HG03095 (cell line): Measurements from ENCODE around the gene GPR183.

Experiments used
- ATAC-seq: cut with Tn5 transposase; IDR thresholded peaks from one replicate; pipeline ENCODE4 v1.9.1; 2021; ENCODE audit warnings: moderate library complexity; ENCODE audit not compliant: unreplicated experiment

GPR183 gene

GRCh38 chr13:99296398-99296797 lies 10.8 kb downstream of the GPR183 start:
- ATAC-seq, result peak; percentile 65

GRCh38 chr13:99295488-99296252 lies 11.5 kb downstream of the GPR183 start:
- no peak for ATAC-seq

DNA sequence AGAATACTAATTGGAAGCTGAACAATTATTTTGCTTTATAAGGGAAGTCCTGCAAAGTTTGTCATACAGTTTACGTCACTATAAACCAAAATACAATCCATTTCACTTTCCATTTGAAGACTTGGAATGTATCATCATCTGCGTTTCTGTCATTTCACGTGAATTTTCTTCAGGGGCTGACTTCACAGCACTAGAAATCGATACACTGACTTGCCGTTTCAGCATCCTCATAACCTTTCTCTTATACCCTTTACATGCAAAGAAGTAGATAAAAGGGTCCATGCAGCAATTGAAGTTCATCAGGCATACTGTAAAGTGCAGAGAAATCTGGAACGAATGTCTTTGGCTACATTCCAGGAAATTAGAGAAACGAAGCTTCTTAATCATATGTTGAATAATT lies 12.2 kb downstream of the GPR183 start:
- ATAC-seq, result no peak

DNA sequence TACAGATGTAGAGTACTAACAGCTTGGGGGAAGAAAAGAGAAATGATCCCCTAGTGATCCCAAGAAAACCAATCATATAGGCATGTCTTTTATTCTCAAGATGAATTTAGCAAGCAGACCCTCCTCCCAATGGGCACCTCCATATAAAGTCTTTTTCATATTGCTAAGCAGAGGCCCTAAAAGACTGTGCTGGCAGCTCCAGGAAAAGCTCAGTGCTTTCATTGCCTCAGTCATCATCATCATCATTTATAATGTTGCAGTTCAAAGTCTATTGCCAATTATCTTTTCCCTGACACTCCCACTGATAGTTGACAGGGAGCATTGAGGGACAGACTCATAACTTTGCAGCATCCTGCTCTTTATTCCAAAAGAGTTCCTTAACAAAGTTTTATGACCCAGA lies 13.0 kb downstream of the GPR183 start:
- ATAC-seq, result no peak

- ATAC-seq, result no peak
These were observed 14.0 kb downstream of the GPR183 start for GRCh38 chr13:99293178-99293577.

GRCh38 chr13:99290894-99291293 lies 16.3 kb downstream of the GPR183 start:
- ATAC-seq, result no peak

DNA sequence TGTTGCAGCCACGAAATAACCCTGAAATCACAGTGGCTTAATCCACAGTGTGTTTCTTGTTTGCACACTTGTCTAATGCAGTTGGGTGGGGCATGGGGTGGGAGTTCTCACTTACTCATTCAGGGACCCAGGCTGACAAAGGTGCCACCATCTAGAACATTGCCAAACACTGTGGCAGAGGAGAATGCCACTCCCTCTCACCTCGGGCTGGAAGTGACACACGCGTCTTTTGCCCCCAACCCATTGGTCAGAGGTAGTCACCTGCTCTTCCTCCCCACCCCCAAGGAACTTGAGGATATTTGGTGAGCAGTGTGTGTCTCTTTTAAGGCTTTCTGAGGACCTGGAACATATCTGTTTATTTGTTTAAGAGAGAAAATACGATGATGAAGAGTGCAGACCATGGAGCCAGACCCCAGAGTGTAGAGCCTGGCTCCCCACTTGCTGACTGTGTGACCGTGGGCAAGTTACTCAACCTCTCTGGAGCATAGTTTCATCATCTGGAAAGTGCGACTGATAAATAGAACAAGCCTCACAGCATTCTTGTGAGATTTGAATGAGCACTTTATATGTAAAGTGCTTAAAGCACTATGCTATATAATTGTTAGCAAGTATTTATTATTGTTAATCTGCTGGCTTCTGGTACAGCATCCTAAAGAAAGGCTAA lies 17.4 kb downstream of the GPR183 start:
- ATAC-seq, result no peak

DNA sequence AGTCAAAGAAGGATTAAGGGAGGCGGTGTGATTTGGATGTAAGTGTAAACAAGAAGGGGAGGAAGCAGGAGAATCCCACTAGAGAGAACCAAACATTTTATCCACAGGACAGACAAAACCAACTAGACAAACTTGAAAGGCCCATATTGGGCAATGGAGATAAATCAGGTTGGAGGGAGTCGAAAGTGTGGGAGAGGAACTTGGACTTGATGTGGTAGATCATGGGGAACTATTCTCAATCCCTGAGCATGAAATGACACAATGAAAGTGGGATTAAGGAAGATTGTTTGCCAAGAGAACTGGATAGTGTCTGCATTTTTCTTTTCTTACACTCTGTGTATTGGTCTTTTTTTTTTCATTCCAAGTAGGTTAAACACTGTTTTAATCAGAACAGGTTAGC lies 17.9 kb downstream of the GPR183 start:
- ATAC-seq, result no peak

- peak; percentile 77 for ATAC-seq
These were observed 19.1 kb downstream of the GPR183 start for GRCh38 chr13:99288089-99288488.

DNA sequence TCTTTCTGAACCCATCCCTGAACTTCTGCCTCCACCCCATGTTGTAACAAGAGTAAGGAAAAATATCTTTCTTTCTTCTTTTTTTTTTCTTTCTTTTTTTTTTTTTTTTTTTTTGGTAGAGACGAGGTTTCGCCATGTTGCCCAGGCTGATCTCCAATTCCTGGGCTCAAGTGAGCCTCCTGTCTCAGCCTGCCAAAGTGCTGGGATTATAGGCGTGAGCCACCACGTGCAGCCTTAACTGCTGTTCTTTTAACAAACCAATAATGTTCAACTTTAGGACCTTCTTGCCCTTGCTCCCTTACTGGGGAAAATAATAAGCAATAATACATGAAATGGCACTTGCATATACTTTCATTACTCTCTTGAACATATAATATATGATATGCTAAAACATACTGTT lies 19.6 kb downstream of the GPR183 start:
- ATAC-seq, result no peak

DNA sequence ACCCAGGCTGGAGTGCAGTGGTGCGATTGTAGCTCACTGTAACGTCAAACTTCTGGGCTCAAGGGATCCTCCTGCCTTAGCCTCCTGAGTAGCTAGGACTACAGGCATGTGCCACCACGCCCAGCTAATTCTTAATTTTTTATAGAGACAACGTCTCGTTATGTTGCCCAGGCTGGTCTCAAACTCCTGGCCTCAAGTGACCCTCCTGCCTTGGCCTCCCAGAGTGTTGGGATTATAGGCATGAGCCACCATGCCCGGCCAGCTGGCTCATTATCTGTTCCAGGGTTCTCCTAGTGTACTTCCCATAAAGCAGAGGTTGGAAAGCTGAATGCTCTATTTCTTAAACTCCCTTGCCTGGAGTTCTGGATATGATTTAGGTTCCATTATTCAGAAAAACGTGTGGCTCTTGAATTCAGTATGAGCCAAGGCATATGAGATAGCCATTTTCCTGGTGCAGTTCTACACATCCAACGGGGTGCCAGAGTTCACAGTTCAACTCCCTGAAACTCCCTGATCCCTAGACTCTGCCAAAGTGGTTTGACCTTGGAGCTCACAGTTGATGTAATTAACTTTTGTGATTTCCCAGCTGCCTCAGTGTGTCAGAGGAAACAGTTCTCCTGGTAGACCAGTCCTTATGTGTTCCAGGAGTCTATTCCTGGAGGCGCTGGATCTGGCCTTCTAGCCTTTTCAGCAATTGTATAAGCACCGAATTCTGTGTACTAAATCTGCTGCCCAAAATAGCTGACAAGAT lies 21.6 kb downstream of the GPR183 start:
- ATAC-seq, result no peak

- ATAC-seq, result peak; percentile 59
These were observed 24.7 kb downstream of the GPR183 start for GRCh38 chr13:99282264-99283231.

GRCh38 chr13:99281811-99282263 lies 25.4 kb downstream of the GPR183 start:
- peak; percentile 56 for ATAC-seq

- ATAC-seq, result no peak
These were observed 27.0 kb downstream of the GPR183 start for GRCh38 chr13:99280166-99280565.

DNA sequence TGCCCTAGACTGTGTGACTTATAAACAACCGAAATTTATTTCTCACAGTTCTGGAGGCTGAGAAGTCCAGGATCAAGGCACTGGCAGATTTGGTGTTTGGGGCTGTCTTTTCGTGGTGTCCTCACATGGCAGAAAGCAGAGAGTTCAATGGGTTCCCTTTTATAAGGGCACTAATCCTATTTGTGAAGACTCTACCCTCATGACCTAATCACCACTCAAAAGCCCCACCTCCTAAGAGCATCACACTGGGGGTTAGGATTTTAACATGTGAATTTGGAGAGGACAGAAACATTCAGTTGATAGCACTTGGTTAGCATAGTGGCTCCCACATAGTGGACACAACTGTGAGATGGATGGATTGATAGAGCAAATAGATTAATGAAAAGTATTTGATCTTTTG lies 27.6 kb downstream of the GPR183 start:
- no peak for ATAC-seq

DNA sequence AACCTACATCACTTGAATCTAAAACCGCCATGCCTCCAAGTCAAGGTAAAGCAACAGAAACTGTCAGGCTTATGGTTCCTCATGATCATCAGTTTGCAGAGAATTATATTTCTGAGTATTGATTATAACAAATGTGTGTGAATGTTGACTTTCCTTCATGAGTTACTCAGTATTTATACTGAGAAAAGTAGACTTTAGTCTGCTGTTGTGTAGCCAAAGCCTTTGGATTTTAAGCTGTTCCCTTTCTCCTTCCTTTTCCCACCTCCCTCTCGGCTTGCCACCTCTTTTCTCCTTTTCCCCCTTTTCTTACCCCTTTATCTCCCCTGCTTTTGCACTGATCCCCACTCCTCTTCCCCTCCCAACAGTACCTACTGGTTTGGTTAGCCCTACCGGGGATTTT lies 28.4 kb downstream of the GPR183 start:
- ATAC-seq, result no peak

- ATAC-seq, result no peak
These were observed 29.0 kb downstream of the GPR183 start for GRCh38 chr13:99278200-99278599.

- no peak for ATAC-seq
These were observed 29.6 kb downstream of the GPR183 start for GRCh38 chr13:99277629-99278028.

- no peak for ATAC-seq
These were observed 30.5 kb downstream of the GPR183 start for GRCh38 chr13:99276706-99277105.

- ATAC-seq, result no peak
These were observed 32.1 kb downstream of the GPR183 start for GRCh38 chr13:99275093-99275469.

GRCh38 chr13:99273128-99273527 lies 34.1 kb downstream of the GPR183 start:
- ATAC-seq, result no peak
